Endothelial cell of umbilical vein (primary cell): Measurements from ENCODE around the gene PARD6G. TPM values are rescaled to one million over a fixed set of nuclear protein-coding genes. Genes with fewer than 3 reads are reported as not detected.

Source experiments
- BruUV-seq: library from RNA; stranded (reverse); fragments of 400-500 nt; replicated peaks from 2 replicates; lab custom pipeline; 2021; lab: Mats Ljungman, UMichigan
- CTCF ChIA-PET: fragments of 300-600, 350-600 bp; sonication (Branson Sonifier 250); formaldehyde crosslinking; loops from one replicate; lab custom pipeline; 2021; ENCODE audit warnings: antibody characterized with exemption, inconsistent platforms; lab: Charles Lee
- POLR2A ChIA-PET: fragments of 300-600, 350-600 bp; sonication (Branson Sonifier 250); formaldehyde crosslinking; loops from one replicate; lab custom pipeline; 2021; ENCODE audit warnings: antibody characterized with exemption, inconsistent platforms; lab: Charles Lee
- DNase-seq: peaks from one replicate; pipeline ENCODE4 v3.0.0-alpha.2; 2011; ENCODE audit warnings: low read depth, low spot score
- FAIRE-seq: peaks from 2 replicates; lab custom pipeline; 2011; peaks lifted over from hg19 to GRCh38; lab: Jason Lieb, UNC
- H2AFZ ChIP-seq: 2 replicates; pipeline ENCODE4 v1.6.0; 2012; ENCODE audit warnings: low read depth, low read length, control low read depth, inconsistent platforms
- H3K27ac ChIP-seq: 2 replicates; pipeline ENCODE4 v1.5.1; 2011; ENCODE audit warnings: low read depth, mild to moderate bottlenecking, control low read depth, low read length, moderate library complexity; ENCODE audit not compliant: insufficient read depth
- H3K27me3 ChIP-seq, 2 experiments: 2 replicates each; pipeline versions ENCODE4 v1.6.0 to v1.6.1; 2011; ENCODE audit warnings: low read length in 2 of 2, mixed read lengths in 1 of 2; ENCODE audit not compliant: control insufficient read depth in 2 of 2, insufficient read depth in 2 of 2
- H3K36me3 ChIP-seq, 2 experiments: 2 replicates in 1 of 2; 3 replicates in 1 of 2; pipeline ENCODE4 v1.5.1; 2011; ENCODE audit warnings: low read length in 2 of 2, mild to moderate bottlenecking in 1 of 2, moderate library complexity in 1 of 2; ENCODE audit not compliant: control insufficient read depth in 2 of 2, insufficient read depth in 2 of 2; ENCODE audit errors: extremely low read depth in 1 of 2
- H3K4me1 ChIP-seq: 3 replicates; pipeline ENCODE4 v1.5.1; 2011; ENCODE audit warnings: mild to moderate bottlenecking, low read length; ENCODE audit not compliant: control insufficient read depth, insufficient read depth; ENCODE audit errors: extremely low read depth
- H3K4me2 ChIP-seq: 2 replicates; pipeline ENCODE4 v1.6.1; 2011; ENCODE audit warnings: low read length, control low read depth, mixed read lengths; ENCODE audit not compliant: insufficient read depth
- H3K4me3 ChIP-seq, 3 experiments: fragments of 200-600 bp in 1 of 3; sonication (generic), shearing (Covaris generic) in 1 of 3; replicated peaks in 1 of 3; 2 replicates each; pipeline ENCODE4 v1.5.1; 2011 to 2016; ENCODE audit warnings: control low read depth in 3 of 3, low read length in 3 of 3, mild to moderate bottlenecking in 2 of 3, inconsistent platforms in 1 of 3, low read depth in 1 of 3, moderate library complexity in 1 of 3; ENCODE audit not compliant: insufficient read depth in 1 of 3
- H3K79me2 ChIP-seq: 2 replicates; pipeline ENCODE4 v1.6.0; 2012; ENCODE audit warnings: low read length, inconsistent platforms; ENCODE audit not compliant: control insufficient read depth, insufficient read depth
- H3K9ac ChIP-seq: replicated peaks from 2 replicates; pipeline ENCODE3; 2011; ENCODE audit warnings: low read length, control low read depth; ENCODE audit not compliant: insufficient read depth; ENCODE audit errors: extremely low read depth
- H3K9me1 ChIP-seq: replicated peaks from 3 replicates; pipeline ENCODE4 v1.6.0; 2011; ENCODE audit warnings: mild to moderate bottlenecking, low read length; ENCODE audit not compliant: control insufficient read depth, insufficient read depth; ENCODE audit errors: extremely low read depth
- H3K9me3 ChIP-seq: replicated peaks from 2 replicates; pipeline ENCODE4 v1.5.1; 2012; ENCODE audit warnings: low read length, inconsistent platforms; ENCODE audit not compliant: control insufficient read depth, insufficient read depth
- H4K20me1 ChIP-seq: replicated peaks from 2 replicates; pipeline ENCODE3; 2011; ENCODE audit warnings: mild to moderate bottlenecking, low read length; ENCODE audit not compliant: control insufficient read depth, insufficient read depth; ENCODE audit errors: extremely low read depth
- EZH2 ChIP-seq: IDR thresholded peaks from 2 replicates; pipeline ENCODE4 v1.6.1; 2012; ENCODE audit warnings: borderline replicate concordance, low read depth, mild to moderate bottlenecking, moderate library complexity, low read length, inconsistent platforms; ENCODE audit not compliant: severe bottlenecking
- FOS ChIP-seq: IDR thresholded peaks from 2 replicates; pipeline ENCODE4 v1.6.1; 2011; ENCODE audit warnings: mild to moderate bottlenecking, low read length, moderate library complexity, borderline replicate concordance; ENCODE audit not compliant: insufficient read depth
- GATA2 ChIP-seq: IDR thresholded peaks from 2 replicates; pipeline ENCODE4 v1.7.0; 2011; ENCODE audit warnings: low read depth, mild to moderate bottlenecking, moderate library complexity, mixed read lengths, low read length; ENCODE audit not compliant: insufficient read length, insufficient read depth
- JUN ChIP-seq: IDR thresholded peaks from 2 replicates; pipeline ENCODE4 v1.6.1; 2011; ENCODE audit warnings: borderline replicate concordance, low read depth; ENCODE audit not compliant: insufficient read length, insufficient read depth
- MYC ChIP-seq: IDR thresholded peaks from one replicate; pipeline ENCODE4 v1.6.1; 2011; ENCODE audit warnings: mild to moderate bottlenecking, low read depth, low read length
- POLR2AphosphoS5 ChIP-seq: IDR thresholded peaks from 2 replicates; pipeline ENCODE4 v1.6.1; 2012; ENCODE audit warnings: low read depth, mild to moderate bottlenecking, control low read depth, low read length, moderate library complexity; ENCODE audit not compliant: insufficient read depth
- dilution Hi-C: fragments of 300-500 bp; cut with MboI; formaldehyde crosslinking; loops from one replicate; pipeline ENCODE4 v1.15.0; 2019; ENCODE audit warnings: low sequenced_read_pairs; ENCODE audit not compliant: extremely low pct_ligation_motif_present
- intact Hi-C: fragments of 100-400 bp; cut with micrococcal nuclease; formaldehyde crosslinking; loops from one replicate; pipeline ENCODE4 v1.10.0; 2022
- polyA plus RNA-seq, 4 experiments: library from polyadenylated mRNA; depleted of rRNA in 3 of 4; stranded (reverse) in 3 of 4; unstranded in 1 of 4; fragments of >200 nt; gene quantifications; 2 replicates each; pipeline versions ENCODE4 v1.2.1 to v1.2.3, GENCODE V29; 2011 to 2012; ENCODE audit warnings: missing spikeins in 1 of 4
- total RNA-seq: library from RNA; stranded (reverse); gene quantifications from 2 replicates; pipeline ENCODE4 v1.2.3, GENCODE V29; 2021
- TF ChIP-seq, protein P1 (sequence below), 2 donors: IDR thresholded peaks; 1 replicate in 1 of 2; 2 replicates in 1 of 2; pipeline ENCODE4 v1.5.1; 2011; ENCODE audit warnings: low read length in 2 of 2, mild to moderate bottlenecking in 2 of 2, moderate library complexity in 2 of 2, control low read depth in 1 of 2, inconsistent platforms in 1 of 2, low read depth in 1 of 2; ENCODE audit not compliant: insufficient read depth in 1 of 2; ENCODE audit errors: extremely low read depth in 1 of 2
- TF ChIP-seq, protein P2 (sequence below): IDR thresholded peaks from 2 replicates; pipeline ENCODE4 v1.6.1; 2011; ENCODE audit not compliant: insufficient read depth, insufficient read length

PARD6G gene
- total and polyA plus RNA-seq, 2 donors (not counting 3 experiments of a cell fraction or from before 2014, with no cell fraction given), result 1.2 to 1.8 TPM

DNA sequence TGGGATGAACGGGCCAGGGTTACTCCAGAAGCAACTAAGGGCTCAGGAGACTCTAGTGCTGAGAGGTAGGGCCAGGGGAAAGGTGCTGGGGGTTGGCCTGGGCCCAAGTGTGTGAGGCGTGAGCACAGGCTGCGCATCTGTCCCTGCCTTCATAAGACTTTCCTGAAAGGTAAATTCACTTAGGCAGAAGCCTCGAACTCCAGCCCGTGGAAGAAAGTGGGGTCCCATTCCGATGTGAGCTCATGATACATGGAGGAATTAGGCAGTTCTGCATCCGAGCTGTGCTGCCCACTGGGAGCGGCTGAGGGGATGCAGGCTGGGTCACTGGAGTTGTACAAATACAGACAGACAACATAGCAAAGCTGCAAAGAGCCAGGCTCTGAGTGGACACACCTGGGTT is 16.2 kb downstream of the PARD6G start:
- H4K20me1 ChIP-seq, result no peaks in the 10 kb centered on the region
- intact Hi-C loops, result no loop called here
- no TSS peak for BruUV-seq
- H3K4me3 ChIP-seq, result no peak overlapping the region
- H3K27ac ChIP-seq, result no peak overlapping the region
- H3K9ac ChIP-seq, result no peak overlapping the region
- dilution Hi-C loops, result no loop called here
- FAIRE-seq, result no peak
- no peaks in the 10 kb centered on the region for H3K9me1 ChIP-seq
- ChIA-PET POLR2A (no interaction called here), CTCF (interaction anchor here (1.3 kb wide), 1 partner anchor 71 kb away, joined by 4 read pairs; no protein-coding TSS in a partner anchor)
- H2AFZ ChIP-seq, result no peak overlapping the region
- H3K4me1 ChIP-seq, result no peaks in the 10 kb centered on the region
- TF ChIP-seq FOS (no peak), GATA2 (no peak), JUN (no peak), POLR2AphosphoS5 (no peak), MYC (no peak), EZH2 (no peak)
- TF ChIP-seq, protein P1, sequence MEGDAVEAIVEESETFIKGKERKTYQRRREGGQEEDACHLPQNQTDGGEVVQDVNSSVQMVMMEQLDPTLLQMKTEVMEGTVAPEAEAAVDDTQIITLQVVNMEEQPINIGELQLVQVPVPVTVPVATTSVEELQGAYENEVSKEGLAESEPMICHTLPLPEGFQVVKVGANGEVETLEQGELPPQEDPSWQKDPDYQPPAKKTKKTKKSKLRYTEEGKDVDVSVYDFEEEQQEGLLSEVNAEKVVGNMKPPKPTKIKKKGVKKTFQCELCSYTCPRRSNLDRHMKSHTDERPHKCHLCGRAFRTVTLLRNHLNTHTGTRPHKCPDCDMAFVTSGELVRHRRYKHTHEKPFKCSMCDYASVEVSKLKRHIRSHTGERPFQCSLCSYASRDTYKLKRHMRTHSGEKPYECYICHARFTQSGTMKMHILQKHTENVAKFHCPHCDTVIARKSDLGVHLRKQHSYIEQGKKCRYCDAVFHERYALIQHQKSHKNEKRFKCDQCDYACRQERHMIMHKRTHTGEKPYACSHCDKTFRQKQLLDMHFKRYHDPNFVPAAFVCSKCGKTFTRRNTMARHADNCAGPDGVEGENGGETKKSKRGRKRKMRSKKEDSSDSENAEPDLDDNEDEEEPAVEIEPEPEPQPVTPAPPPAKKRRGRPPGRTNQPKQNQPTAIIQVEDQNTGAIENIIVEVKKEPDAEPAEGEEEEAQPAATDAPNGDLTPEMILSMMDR (IDR thresholded peaks at IDR 0.05; ENCODE audit: extremely low read depth in 1 of 2, insufficient read depth in 1 of 2, low read depth in 1 of 2, low read length in 2 of 2), result no peak
- TF ChIP-seq, protein P2, sequence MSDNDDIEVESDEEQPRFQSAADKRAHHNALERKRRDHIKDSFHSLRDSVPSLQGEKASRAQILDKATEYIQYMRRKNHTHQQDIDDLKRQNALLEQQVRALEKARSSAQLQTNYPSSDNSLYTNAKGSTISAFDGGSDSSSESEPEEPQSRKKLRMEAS, result no peak
- H3K4me2 ChIP-seq, result no peak overlapping the region
- H3K27me3 ChIP-seq, result no peaks in the 10 kb centered on the region
- no peak for DNase-seq
- no peaks in the 10 kb centered on the region for H3K9me3 ChIP-seq
- no peaks in the 10 kb centered on the region for H3K79me2 ChIP-seq
- H3K36me3 ChIP-seq, result no peaks in the 10 kb centered on the region
